ENCODE data around the gene KIF4B.
"Not testable (repeated sequence)": the region's sequence is repeated elsewhere in the genome, so short reads cannot be mapped to it uniquely, and the experiment has no call there.

The KIF4B gene

GRCh38 chr5:155006265-155006664, 7.3 kb upstream of the KIF4B start:
- DNase-seq, result not testable (repeated sequence)

GRCh38 chr5:155008669-155009068, 4.9 kb upstream of the KIF4B start:
- DNase-seq, result no peak

DNA sequence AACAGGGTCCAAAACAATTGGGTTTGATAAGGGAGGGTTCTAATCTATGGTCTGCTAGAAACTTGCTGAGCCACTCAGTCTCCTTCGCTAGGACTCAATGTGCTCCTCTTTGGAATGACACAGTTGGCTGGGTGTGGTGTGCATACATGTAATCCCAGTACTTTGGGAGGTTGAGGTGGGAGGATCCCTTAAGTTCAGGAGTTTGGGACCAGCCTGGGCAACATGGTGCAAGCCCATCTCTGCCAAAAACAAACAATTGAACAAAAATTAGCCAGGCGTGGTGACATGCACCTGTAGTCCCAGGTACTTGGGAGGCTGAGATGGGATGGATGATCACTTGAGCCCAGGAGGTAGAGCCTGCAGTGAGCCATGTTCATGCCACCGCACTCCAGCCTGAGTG, 2.7 kb upstream of the KIF4B start:
- DNase-seq, result no peak

DNA sequence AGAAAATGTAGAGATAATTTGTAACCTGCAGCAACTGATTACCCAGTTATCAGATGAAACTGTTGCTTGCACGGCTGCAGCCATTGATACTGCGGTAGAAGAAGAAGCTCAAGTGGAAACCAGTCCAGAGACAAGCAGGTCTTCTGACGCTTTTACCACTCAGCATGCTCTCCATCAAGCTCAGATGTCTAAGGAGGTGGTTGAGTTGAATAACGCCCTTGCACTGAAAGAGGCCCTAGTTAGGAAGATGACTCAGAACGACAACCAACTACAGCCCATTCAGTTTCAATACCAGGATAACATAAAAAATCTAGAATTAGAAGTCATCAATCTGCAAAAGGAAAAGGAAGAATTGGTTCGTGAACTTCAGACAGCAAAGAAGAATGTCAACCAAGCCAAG, 1.7 kb downstream of the KIF4B start:
- no peak for DNase-seq

- DNase-seq, result no peak
Observed at GRCh38 chr5:155017610-155018009, 4.1 kb downstream of the KIF4B start.

- no peak for DNase-seq
Observed at GRCh38 chr5:155019601-155020226, 6.2 kb downstream of the KIF4B start.

DNA sequence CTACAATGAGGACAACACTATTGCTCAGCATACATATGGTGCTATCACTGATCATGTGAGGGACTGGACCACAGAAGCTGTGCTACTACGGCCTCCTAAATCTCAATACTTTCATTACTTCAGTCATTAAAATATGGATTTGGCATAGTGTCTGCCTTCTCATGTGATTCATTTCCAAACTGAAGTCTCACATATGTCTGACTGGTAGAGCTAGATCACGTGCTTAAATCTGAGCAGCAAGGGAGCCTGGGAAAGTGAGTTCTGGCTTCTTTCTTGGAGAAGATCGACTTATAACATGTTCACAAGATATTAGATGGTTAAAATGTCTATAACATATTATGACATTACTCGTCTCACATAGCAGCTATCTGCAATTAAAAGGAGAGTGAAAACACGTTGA, 8.3 kb downstream of the KIF4B start:
- no peak for DNase-seq

GRCh38 chr5:155023320-155023719, 9.8 kb downstream of the KIF4B start:
- DNase-seq, result no peak

DNA sequence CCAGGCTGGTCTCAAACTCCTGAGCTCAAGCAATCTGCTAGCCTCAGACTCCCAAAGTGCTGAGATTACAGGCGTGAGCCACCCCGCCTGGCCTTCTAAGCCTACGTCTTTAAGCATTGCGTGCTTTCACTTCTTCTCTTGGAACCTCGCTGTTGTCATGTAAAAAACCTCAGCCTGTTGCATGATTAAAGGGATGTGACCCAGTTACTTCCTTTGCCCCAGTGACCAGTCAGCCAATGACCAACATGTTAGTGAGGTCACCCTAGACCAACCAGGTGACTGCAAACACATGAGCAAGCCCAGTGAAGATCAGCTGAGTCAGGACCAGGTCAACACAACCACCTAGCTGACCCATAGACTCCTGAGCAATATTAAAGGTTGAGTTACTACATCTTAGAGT, 10.5 kb downstream of the KIF4B start:
- no peak for DNase-seq

DNA sequence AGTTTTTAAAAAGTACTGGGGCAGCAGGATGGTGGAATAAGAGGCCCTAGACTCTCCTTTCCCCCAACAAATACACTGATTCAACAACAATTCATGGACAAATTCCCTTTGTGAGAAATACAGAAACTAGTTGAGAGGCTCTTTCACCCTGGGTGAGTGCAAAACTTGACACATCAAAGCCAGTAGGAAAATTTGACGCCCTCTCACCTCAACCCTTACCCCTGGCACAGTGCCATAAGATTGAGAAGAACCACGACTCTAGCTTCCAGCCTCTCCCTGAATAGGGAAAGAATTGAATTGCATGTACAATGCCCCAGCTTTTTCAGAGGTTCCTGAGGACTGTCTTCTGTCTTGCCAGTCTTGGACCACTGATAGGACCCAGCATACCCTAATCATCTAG, 12.3 kb downstream of the KIF4B start:
- DNase-seq, result no peak

DNA sequence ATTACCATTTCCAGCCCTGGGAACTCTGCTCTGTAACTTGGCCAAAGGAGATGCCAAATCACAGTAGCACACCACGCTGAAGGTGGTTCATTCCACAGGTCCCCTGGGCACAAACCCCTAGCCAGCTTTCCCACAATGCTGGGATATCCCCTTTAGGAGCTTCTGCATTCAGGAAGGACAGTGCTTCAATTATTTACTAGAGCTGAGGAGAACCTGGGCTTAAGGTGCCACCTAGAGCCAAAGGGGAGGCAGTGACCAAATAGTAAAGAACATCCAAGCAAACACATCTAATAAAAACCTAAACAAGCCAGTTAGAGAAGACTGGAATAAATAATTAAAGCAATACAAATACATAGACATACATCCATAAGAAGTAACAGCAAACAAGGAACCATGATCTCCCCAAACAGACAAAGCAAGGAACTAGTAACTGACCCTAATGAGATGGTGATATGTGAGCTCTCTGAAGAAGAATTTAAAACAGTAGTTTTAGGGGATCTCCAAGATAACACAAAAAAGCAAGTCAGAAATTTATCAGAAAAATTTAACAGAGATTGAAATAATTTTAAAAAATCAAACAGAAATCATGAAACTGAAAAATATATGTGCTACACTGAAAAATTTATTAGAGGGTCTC, 14.6 kb downstream of the KIF4B start:
- no peak for DNase-seq

DNA sequence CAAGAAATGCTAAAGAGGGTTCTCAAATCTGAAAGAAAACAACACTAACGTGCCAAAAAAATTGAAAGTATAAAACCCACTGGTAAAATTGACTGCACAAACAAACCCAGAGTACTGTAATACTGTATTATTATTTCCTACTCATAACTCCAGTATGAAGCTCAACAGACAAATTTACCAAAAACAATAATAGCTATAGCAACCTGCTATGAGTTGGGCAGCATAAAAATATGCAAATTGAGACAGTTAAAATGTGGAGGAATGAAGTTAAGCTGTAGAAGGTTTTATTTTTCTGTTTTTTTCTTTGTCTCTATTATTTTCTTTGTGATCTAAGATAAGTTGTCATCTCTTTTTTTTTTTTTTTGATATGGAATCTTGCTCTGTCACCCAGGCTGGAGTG, 15.7 kb downstream of the KIF4B start:
- DNase-seq, result no peak

DNA sequence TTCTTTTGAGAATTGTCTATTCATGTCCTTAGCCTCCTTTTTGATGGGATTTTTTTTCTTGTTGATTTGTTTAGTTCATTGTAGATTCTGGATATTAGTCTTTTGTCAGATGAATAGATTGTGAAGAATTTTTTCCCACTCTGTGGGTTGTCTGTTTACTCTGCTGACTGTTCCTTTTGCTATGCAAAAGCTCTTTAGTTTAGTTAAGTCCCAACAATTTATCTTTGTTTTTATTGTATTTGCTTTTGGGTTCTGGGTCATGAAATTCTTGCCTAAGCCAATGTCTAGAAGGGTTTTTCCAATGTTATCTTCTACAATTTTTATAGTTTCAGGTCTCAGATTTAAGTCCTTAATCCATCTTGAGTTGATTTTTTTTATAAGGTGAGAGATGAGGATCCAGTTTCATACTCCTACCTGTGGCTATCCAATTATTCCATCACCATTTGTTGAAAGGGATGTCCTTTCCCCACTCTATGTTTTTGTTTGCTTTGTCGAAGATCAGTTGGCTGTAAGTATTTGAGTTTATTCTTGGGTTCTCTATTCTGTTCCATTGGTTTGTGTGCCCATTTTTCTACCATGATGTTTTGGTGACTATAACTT, 20.7 kb downstream of the KIF4B start:
- not testable (repeated sequence) for DNase-seq

DNA sequence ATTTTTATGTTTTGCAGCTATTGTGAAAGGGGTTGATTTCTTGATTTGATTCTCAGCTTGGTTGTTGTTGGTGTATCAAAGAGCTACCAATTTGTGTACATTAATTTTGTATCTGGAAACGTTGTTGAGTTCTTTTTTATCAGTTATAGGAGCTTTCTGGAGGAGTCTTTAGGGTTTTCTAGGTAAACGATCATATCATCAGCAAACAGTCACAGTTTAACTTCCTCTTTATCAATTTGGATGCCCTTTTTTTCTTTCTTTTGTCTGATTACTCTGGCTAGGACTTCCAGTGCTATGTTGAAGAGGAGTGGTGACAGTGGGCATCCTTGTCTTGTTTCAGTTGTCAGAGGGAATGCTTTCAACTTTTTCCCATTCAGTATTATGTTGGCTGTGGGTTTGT, 21.5 kb downstream of the KIF4B start:
- not testable (repeated sequence) for DNase-seq

DNA sequence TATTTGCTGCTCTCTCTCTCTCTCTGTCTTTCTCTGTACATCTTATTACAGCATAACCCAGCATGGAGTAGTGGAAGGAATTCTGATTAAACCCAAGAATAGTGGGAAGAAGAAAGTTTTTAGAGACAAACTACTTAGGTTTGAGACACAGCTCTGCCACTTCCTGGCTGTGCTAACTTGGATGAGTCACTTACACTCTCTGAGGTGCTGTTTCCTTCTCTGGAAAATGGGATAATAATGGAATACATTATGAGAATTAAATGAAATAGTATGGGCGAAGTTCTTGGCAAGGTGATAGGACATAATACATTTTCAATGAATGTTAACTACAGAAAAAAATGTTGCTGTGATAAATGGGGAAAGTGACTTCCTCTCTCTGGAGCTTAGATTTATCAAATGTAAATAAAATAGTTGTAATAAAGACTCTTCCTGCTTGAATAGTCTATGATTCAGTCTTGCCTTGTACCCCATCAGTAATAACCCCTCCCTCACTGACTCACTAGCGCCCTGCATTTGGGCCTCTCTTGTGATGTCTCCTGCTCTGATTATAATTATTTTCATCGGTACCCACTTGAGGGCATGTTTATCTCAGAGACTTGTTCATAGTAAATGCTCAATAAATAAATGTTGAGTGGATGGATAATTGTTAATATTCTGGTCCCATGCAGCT, 27.6 kb downstream of the KIF4B start:
- no peak for DNase-seq

- DNase-seq, result no peak
Observed at GRCh38 chr5:155044591-155044990, 31.0 kb downstream of the KIF4B start.

DNA sequence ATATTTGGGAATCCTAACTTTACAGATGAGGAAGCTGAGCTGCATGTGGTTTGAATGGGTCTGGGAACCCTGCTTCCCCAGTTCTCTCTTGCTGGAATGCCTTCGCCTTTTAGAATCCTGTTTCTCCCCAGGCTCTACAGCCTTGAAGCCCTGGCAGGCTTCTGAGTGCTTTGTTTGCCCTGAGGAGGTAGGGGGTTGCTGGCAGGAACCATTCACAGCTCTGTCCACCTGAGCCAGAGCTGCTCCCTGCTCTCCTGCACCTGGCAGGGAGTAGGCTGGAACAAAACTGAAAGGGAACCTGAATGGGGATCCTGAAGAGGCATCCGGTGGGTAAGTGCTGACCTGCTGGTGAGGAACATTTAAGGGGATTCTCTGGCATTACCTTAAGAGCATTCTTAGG, 33.0 kb downstream of the KIF4B start:
- DNase-seq, result no peak

DNA sequence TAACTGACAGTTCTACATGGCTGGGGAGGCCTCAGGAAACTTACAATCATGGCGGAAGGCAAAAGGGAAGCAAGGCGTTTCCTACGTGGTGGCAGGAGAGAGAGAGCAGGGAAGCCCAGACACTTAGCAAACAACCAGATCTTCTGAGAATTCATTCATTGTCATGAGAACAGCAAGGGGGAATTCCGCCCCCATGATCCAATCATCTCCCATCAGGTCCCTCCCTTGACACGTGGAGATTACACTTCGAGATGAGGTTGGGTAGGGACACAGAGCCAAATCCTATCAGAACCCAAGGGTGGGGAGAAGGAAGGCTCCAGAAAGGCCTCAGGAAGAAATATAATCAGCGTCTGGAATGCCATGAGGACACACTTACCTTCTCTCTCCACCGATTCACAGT, 34.3 kb downstream of the KIF4B start:
- DNase-seq, result no peak

DNA sequence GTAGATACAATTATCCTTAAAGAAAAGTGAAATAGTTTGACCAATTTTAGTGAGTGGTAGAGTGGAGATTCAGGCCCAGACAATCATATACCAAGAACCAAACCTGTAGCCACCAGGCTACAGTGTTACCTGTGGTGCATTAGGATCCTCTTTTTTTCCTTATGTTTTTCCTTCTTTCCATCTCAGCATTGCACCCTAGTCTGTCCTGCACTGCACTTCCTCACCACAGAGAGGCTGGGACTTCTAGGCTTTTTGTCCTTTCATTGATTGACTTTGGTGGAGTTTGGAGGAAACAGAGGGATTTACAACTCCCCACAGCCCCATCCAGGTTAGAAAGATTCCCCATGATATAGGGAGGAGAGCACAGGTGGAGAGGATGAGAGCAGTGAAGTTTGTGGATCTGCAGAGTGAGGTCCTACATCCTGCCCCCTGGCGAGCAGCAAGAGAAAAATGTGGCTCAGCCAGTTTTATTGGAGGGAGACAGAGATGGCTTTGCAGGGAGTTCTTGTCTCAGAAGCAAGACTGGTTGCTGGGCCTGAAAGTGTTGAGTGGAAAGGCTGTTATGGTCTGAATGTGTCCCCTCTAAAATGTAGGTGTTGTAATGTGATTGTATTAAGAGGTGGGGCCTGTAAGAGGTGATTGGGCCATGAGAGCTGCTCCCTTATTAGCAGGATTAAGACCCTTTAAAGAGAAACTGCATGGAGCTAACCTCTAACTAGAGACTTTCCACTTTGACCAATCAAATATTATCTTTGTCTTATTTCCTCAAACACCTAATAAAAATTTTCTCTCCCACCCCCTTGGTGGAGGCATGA, 36.2 kb downstream of the KIF4B start:
- DNase-seq, result no peak

DNA sequence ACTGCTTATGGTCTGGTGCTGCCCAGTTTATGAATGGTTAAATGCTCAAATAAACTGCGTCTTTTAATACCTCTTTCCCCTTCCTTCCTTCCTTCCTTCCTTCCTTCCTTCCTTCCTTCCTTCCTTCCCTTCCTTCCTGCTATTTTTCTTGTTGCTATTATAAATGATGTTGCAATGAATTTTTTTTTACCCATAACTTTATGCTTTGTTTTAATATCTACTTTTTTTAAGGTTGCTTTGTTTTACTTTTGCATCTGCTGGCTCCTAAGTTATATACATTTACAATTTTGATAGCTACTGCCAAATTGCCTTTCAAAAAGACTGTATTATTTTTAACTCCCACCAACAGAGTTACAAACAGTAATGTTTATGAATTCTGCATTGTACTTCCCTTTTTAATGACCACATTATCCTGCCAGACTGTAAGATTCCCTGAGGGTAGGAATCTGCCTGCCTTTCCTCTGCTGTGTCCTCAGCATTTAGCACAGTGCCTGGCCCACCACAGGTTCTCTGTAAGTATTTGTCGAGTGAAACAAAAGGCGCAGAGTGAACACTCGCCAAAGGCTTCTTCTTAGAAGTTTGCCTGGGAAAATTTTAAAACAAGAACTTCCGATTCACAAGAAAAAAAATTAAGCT, 36.9 kb downstream of the KIF4B start:
- no peak for DNase-seq

DNA sequence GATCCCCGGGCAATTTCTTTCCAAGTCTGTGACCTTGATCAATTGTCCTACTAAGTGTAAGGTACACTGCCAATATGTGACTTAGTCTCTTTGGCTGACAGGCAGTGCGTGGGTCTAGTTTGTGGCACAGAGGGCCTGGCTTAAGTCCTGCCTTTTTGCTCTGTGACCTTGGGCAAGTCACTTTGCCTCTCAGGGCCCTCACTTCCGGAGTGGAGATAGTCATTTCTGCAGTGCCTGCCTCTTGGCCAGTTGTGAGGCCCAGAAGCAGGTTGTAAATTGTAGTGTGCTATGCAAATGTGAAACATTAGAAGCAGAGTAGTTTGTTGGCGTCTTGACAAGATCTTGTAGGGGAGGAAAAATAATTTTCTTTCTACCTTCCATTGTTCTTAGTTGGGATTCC, 39.0 kb downstream of the KIF4B start:
- DNase-seq, result no peak

DNA sequence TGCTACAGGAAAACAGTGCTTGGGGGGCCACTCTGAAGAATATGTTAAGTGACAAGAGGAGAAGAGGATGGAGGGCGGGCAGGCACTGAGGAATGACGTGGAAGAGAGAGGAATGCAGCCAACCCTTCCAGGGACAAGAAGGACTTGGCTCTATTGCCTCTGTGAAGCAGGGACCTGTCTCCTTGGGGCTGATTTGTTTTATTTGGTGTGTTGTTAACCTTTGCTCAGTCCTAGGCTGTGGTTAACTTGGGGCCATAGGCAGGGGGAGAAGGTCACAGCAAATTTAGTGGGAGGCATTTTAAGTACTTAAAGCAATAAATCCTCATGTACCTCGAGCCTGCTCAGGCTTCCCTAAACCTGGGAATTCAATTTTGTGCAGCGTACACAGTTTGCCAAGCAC, 39.9 kb downstream of the KIF4B start:
- no peak for DNase-seq

All from effector CD8-positive, alpha-beta T cell (primary cell).